Peyer's patch (tissue), 4 donors: ENCODE measurements around the gene CETP.

Experiments
- CTCF ChIP-seq, 6 experiments: fragments of 450-650 bp in 4 of 6; fragments of 200-600 bp in 2 of 6; sonication (generic) in 1 of 6; IDR thresholded peaks; one replicate each; pipeline ENCODE4 v1.5.1; 2017 to 2019; ENCODE audit warnings: antibody characterized with exemption in 6 of 6, mild to moderate bottlenecking in 3 of 6, moderate library complexity in 1 of 6
- POLR2A ChIP-seq, 2 donors: fragments of 450-650 bp; IDR thresholded peaks; one replicate each; pipeline ENCODE4 v1.5.1; 2017; ENCODE audit warnings: antibody characterized with exemption in 2 of 2, mild to moderate bottlenecking in 2 of 2, moderate library complexity in 2 of 2

GRCh38 chr16:56931271-56931891, 30.4 kb upstream of the CETP start:
- TF ChIP-seq CTCF (IDR thresholded peaks at IDR 0.05) (no peak), POLR2A (IDR thresholded peaks at IDR 0.05) (no peak)
